AG10803 (cell line): ENCODE measurements around the gene PARD3.

Source experiments
- DNase-seq: peaks from one replicate; pipeline ENCODE4 v3.0.0; 2010; ENCODE audit warnings: low read depth
- H3K4me3 ChIP-seq: 2 replicates; pipeline ENCODE4 v1.5.1; 2011; ENCODE audit warnings: mild to moderate bottlenecking, low read length, control low read depth
- TF ChIP-seq, protein P1 (sequence below): conservative IDR thresholded peaks from 2 replicates; pipeline ENCODE4 v1.5.1; 2011; ENCODE audit warnings: mild to moderate bottlenecking, low read length, control low read depth, inconsistent platforms

Gene PARD3

DNA sequence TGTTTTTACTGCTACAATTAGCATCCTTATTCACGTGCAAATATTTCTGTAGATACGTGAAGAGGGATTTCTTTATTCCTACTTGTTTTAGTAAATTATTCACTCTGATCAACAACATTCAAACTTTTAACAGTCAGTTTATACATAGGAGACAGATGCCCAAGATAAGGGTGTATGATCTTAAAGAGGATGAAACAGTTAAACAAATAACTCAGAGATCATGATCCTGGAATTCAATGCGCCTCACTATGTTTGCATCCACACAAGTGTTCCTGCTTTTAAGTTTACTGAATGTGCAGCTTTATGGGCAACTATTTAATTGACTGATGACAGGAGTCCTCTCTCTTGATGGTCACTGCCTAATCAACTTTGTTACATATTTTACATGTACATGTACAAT lies 394.8 kb downstream of the PARD3 start:
- no peak overlapping the region for H3K4me3 ChIP-seq
- TF ChIP-seq, protein P1, sequence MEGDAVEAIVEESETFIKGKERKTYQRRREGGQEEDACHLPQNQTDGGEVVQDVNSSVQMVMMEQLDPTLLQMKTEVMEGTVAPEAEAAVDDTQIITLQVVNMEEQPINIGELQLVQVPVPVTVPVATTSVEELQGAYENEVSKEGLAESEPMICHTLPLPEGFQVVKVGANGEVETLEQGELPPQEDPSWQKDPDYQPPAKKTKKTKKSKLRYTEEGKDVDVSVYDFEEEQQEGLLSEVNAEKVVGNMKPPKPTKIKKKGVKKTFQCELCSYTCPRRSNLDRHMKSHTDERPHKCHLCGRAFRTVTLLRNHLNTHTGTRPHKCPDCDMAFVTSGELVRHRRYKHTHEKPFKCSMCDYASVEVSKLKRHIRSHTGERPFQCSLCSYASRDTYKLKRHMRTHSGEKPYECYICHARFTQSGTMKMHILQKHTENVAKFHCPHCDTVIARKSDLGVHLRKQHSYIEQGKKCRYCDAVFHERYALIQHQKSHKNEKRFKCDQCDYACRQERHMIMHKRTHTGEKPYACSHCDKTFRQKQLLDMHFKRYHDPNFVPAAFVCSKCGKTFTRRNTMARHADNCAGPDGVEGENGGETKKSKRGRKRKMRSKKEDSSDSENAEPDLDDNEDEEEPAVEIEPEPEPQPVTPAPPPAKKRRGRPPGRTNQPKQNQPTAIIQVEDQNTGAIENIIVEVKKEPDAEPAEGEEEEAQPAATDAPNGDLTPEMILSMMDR = no peak
- DNase-seq = no peak

DNA sequence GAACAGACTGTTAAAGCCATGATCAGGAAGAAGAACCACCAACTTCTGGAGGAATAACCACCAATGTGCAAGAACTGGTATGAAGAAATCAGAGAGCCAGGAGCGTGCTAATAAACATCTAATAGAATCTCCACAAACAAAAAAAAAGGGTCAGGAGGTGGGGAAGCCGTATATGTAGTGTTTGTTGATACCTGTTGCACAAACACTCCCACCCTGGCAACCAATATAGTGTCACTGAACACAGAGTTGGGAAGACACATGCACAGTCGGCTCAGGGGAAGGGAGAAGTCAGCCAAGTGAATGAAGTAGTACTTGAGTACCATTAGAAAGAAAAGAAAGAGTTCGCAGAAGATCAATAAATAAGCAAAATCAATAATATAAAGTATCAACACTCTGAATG lies 400.1 kb downstream of the PARD3 start:
- TF ChIP-seq, protein P1 = no peak

DNA sequence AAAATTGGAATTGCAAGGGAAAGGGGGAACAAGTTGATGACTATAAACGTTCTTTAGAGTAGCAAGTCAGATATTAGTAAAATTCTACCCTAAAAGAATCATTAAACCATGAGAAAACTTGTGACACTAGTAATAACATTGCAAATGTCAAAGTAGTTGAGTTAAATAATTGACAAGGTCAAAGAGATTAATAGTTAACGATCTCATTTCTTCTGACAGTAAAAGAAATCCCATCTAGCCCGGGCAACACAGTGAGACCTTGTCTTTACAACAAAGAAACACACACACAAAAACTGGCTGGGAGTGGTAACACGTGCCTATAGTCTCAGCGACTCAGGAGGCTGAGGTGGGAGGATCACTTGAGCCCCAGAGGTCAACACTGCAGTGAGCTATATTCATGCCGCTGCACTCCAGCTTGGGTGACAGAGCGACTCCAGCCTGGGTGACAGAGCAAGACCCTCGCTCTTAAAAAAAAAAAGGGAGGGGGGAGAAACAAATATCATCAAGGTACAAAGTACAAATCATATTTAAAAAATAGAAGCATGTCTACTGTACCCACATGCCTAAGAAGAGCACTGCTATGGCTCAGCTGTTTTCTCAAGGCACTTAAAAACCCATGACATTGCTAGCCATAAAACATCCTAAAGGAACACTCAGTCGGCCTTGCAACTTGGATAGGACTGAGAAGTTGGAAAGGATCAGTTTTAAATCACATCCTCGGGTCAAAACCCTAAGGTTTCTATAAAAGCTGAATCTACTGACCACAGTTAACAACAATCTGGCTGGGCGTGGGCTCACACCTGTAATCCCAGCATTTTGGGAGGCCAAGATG lies 401.1 kb downstream of the PARD3 start:
- H3K4me3 ChIP-seq = no peak overlapping the region
- TF ChIP-seq, protein P1 = no peak
- DNase-seq = no peak

More for the DNA sequence above, 400.1 kb downstream of the PARD3 start:
- H3K4me3 ChIP-seq = no peak overlapping the region
- DNase-seq = no peak

DNA sequence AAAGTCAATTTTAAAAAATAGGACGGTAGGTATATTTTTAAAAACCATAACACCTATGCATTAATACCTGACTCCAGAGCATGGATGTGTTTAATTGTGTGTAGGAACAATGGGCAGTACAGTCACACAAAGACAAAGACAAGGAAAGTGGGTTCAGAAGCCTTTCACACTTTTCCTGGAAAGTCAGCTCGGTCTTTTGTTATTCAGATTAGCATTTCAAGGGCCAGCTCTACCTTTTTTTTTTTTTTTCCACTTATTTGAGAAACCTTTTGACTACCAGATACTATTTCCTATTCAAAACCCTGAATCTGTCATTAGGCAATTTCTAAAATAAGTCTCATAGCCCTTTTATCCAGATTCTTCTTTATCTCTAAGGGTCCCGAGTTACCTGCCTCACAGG lies 401.9 kb downstream of the PARD3 start:
- TF ChIP-seq, protein P1 = no peak
- no peak for DNase-seq
- no peak overlapping the region for H3K4me3 ChIP-seq

DNA sequence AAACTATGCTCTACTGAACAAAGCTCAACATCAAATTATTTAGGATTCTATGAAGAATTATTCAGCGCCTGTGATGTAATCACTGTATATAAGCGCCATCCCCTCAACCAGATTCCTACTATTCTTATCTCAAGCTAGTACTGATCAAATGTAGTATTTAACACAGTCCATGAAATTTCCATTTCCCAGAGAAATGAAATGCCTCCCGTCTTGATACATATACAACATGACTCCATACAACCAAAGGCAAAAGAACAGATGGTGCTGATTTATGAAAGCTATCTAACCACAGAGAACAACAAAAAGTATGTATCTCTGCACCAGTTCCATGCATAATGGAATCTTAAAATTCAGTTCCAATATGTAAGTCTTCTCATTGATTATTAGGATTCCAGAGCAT lies 406.1 kb downstream of the PARD3 start:
- TF ChIP-seq, protein P1 = no peak
- no peak for DNase-seq
- H3K4me3 ChIP-seq = no peak overlapping the region

DNA sequence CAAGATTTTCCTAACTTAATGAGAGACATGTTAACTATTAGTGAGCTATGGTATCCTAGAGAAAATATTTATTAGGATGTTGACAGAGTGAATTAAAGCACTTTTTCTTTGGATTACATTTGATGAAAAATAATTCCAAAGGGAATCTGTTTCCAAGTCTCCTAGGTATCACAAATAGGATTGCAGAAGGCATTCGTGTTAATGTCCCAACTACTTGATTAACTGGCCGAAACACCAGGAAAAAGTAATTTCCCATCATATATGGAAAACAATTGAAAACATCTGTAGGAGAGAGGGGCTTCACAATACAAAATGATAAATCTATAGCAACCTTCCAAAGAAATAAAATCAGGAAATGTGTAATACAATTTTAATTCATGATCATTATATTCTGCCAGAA lies 406.7 kb downstream of the PARD3 start:
- TF ChIP-seq, protein P1 = no peak
- H3K4me3 ChIP-seq = no peak overlapping the region
- no peak for DNase-seq

DNA sequence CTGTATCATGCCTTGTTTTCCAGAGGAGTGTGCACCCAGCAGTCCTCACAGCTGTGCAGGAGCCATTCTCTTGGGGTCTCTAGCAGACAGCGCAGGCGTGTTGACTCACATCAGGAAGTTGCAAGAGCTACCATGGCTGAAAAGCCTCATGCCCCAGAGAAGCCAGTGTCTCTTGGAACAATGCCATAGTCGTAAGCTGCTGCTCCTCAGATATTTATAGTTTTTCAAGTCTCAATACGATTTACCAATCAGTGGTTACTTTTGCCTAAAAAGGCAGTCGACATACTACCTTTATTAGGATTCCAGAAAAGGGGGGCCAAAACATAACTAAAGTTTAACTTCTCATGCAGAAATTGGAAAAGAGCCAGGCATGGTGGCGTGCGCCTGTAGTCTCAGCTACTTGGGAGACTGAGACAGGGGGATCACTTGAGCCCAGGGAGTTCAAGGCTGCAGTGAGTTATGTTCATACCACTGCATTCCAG lies 407.7 kb downstream of the PARD3 start:
- TF ChIP-seq, protein P1 = no peak
- DNase-seq = peak; percentile 9

More for the DNA sequence above, 407.7 kb downstream of the PARD3 start:
- no peak overlapping the region for H3K4me3 ChIP-seq
